Uterus (tissue), 4 donors: ENCODE results near the gene EFCC1. TPM values are rescaled to one million over a fixed set of nuclear protein-coding genes. Genes with fewer than 3 reads are reported as not detected.

Experiments used
- DNase-seq, 2 donors: peaks; one replicate each; pipeline ENCODE4 v3.0.0-alpha.2; 2019 to 2020
- H3K27ac ChIP-seq, 2 donors: fragments of 200-600 bp; sonication (generic); 1 replicate in 1 of 2; 2 replicates in 1 of 2; pipeline ENCODE4 v1.5.1; 2016 to 2018
- H3K27me3 ChIP-seq, 2 donors: fragments of 200-600 bp; sonication (generic); one replicate each; pipeline ENCODE4 v1.5.1; 2018 to 2019; ENCODE audit warnings: control low read depth in 1 of 2
- H3K36me3 ChIP-seq, 2 donors: fragments of 200-600 bp; sonication (generic); one replicate each; pipeline ENCODE4 v1.5.1; 2019; ENCODE audit warnings: control low read depth in 1 of 2
- H3K4me1 ChIP-seq, 2 donors: fragments of 200-600 bp; sonication (generic); one replicate each; pipeline ENCODE4 v1.5.1; 2018 to 2019; ENCODE audit warnings: control low read depth in 1 of 2
- H3K4me3 ChIP-seq, 2 donors: fragments of 200-600 bp; sonication (generic); 1 replicate in 1 of 2; 2 replicates in 1 of 2; pipeline ENCODE4 v1.5.1; 2018 to 2019; ENCODE audit warnings: mild to moderate bottlenecking in 1 of 2
- H3K9me3 ChIP-seq, 2 donors: fragments of 200-600 bp; sonication (generic); one replicate each; pipeline ENCODE4 v1.5.1; 2019; ENCODE audit warnings: control low read depth in 1 of 2
- POLR2A ChIP-seq, 2 donors: fragments of 450-650 bp; IDR thresholded peaks; one replicate each; pipeline ENCODE4 v1.6.1; 2016; ENCODE audit warnings: antibody characterized with exemption in 2 of 2, mild to moderate bottlenecking in 1 of 2, moderate library complexity in 1 of 2
- intact Hi-C: fragments of 100-400 bp; cut with DNase I; formaldehyde crosslinking; loops from one replicate; pipeline ENCODE4 v1.15.1; 2023; ENCODE audit warnings: low total_unique reads
- total RNA-seq, 4 donors: library from RNA; depleted of rRNA in 3 of 4; stranded (reverse); fragments of >200 nt in 3 of 4; gene quantifications; one replicate each; pipeline versions ENCODE4 v1.1.0 to v1.2.4, GENCODE V29; 2014 to 2023
- TF ChIP-seq, protein P1 (sequence below), 4 experiments: fragments of 200-600 bp in 2 of 4; fragments of 450-650 bp in 2 of 4; sonication (generic) in 2 of 4; IDR thresholded peaks; one replicate each; pipeline ENCODE4 v1.5.1; 2016 to 2019; ENCODE audit warnings: antibody characterized with exemption in 4 of 4, mild to moderate bottlenecking in 2 of 4, moderate library complexity in 1 of 4
- donor health status: DM: yes; HTN: yes; CAD: no.

EFCC1 gene
- total RNA-seq, 4 donors from 2014 or later = 1.2 to 9.2 (median 4.5) TPM

DNA sequence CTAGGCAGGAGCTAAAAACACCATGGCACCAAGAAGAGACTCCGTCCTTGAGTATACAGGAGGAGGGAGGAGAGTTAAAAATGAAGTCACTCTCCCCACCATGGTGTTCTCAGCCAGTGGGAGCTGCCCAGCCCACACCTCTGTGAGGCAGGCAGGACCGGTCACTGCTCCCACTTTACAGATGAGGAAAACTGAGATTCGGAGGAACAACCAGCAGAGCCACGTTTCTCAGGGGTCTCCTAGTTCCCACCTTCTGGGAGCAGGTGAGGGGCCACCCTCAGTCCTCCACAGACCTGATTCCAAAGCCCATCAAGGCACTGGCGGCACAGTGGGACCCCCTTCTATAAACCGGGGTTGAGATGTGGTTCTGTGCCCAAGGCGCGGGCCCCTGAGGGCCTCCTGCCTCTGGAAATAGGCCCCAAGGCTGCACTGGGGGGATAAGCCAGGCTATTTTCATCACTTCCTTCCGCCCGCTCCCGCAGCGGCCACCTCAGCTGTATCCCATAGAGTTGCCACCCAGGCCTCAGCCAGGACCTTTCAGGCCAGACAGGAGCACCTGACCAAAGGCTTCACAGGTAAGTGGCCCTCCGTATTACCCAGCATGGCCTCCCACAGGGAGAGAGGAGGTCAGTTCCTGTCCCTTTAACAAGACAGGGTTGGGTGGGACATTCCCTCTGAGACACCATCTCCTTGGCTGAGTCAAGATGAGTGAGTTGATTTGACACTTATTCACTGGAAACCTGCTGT is 59.3 kb downstream of the EFCC1 start, which contains the start of gene GP9:
GP9 (plus strand) TSS at position 504 of the 747 bp plus-strand sequence. CDS start 961 bp downstream, outside the sequence.
- no peaks in the 10 kb centered on the region for H3K9me3 ChIP-seq
- H3K4me1 ChIP-seq = no peaks in the 10 kb centered on the region
- H3K27me3 ChIP-seq = no peaks in the 10 kb centered on the region
- intact Hi-C loops = no loop called here
- no peaks in the 10 kb centered on the region for H3K36me3 ChIP-seq
- DNase-seq = no peak
- H3K27ac ChIP-seq = peak within 1 kb of the TSS in 1 of 2 donors; percentile 25
- TF ChIP-seq POLR2A (IDR thresholded peaks at IDR 0.05) = no peak
- TF ChIP-seq, protein P1, sequence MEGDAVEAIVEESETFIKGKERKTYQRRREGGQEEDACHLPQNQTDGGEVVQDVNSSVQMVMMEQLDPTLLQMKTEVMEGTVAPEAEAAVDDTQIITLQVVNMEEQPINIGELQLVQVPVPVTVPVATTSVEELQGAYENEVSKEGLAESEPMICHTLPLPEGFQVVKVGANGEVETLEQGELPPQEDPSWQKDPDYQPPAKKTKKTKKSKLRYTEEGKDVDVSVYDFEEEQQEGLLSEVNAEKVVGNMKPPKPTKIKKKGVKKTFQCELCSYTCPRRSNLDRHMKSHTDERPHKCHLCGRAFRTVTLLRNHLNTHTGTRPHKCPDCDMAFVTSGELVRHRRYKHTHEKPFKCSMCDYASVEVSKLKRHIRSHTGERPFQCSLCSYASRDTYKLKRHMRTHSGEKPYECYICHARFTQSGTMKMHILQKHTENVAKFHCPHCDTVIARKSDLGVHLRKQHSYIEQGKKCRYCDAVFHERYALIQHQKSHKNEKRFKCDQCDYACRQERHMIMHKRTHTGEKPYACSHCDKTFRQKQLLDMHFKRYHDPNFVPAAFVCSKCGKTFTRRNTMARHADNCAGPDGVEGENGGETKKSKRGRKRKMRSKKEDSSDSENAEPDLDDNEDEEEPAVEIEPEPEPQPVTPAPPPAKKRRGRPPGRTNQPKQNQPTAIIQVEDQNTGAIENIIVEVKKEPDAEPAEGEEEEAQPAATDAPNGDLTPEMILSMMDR (IDR thresholded peaks at IDR 0.05) = no peak
- H3K4me3 ChIP-seq = no peak within 1 kb of the TSS

DNA sequence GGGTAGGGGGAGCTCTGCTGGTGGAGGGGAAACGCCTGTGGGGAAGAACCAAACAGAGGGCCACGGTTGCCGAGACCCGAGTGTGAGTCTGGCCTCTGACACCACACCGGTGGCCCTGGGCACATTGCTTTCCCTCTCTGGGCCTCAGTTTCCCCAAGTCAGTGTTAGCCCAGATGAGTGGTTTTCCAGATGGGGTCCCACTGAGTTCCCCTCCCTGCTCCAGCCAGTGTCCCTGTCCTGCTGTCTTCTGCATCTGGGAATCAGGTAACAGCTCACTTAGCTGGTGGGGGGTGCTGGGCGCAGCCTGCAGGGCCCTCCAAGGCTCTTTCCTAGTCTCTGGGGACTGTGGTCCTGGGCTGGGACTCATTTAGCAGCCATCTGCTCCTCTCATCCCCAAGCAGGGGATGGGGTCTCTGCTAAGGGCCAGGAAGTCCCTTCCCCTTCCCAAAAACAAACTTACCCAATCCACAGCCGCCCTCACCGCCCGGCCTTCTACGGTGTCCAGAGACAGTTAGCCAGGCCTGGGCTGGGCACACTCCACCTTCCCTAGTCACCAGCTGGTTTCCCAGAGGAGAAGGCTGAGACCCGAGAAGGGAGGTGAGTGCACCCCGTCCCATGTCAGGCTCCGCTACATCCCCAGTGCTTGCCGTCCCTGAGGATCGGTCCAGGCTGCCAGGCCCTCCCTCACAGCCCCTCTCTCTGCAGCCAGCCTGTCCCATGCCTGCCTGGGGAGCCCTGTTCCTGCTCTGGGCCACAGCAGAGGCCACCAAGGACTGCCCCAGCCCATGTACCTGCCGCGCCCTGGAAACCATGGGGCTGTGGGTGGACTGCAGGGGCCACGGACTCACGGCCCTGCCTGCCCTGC is 60.2 kb downstream of the EFCC1 start:
- intact Hi-C loops = no loop called here
- no peak for TF ChIP-seq POLR2A (IDR thresholded peaks at IDR 0.05)
- TF ChIP-seq, protein P1 (IDR thresholded peaks at IDR 0.05) = no peak
- no peak overlapping the region for H3K27ac ChIP-seq
- H3K27me3 ChIP-seq = no peaks in the 10 kb centered on the region
- H3K4me1 ChIP-seq = no peaks in the 10 kb centered on the region
- no peaks in the 10 kb centered on the region for H3K9me3 ChIP-seq
- no peak overlapping the region for H3K4me3 ChIP-seq
- no peak for DNase-seq
- no peaks in the 10 kb centered on the region for H3K36me3 ChIP-seq

DNA sequence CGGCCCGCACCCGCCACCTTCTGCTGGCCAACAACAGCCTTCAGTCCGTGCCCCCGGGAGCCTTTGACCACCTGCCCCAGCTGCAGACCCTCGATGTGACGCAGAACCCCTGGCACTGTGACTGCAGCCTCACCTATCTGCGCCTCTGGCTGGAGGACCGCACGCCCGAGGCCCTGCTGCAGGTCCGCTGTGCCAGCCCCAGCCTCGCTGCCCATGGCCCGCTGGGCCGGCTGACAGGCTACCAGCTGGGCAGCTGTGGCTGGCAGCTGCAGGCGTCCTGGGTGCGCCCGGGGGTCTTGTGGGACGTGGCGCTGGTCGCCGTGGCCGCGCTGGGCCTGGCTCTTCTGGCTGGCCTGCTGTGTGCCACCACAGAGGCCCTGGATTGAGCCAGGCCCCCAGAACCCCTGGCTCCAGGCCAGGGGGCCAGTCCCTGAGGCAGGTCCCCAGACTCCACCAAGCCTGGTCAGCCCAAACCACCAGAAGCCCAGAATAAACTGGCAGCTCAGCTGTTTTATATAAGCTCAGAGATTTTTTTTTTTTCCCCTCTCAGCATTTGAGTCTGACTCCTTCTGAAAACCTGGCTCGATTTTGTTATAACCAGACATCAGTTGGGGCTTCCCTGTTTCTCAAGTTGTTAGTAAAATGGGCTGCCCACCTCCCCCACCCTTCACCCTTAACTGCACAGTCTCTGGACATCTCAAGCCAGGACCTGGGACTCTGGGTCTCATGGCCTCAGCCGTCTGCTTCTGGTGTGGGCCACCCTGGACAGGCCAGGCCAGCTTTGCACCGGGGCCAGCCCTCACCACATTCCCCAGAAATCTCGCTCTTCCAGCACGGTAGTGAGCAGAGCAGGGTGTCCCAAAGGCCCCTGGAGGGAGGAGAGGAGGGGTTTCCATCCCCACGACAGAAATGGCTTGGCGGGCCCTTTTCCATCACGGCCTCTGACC is 61.1 kb downstream of the EFCC1 start:
- Histone ChIP-seq H3K4me3 (no peak overlapping the region), H3K36me3 (no peaks in the 10 kb centered on the region), H3K4me1 (no peaks in the 10 kb centered on the region), H3K27me3 (no peaks in the 10 kb centered on the region), H3K27ac (no peak overlapping the region), H3K9me3 (no peaks in the 10 kb centered on the region)
- DNase-seq = no peak
- intact Hi-C loops = no loop called here
- no peak for TF ChIP-seq POLR2A (IDR thresholded peaks at IDR 0.05)
- TF ChIP-seq, protein P1 (IDR thresholded peaks at IDR 0.05) = no peak

DNA sequence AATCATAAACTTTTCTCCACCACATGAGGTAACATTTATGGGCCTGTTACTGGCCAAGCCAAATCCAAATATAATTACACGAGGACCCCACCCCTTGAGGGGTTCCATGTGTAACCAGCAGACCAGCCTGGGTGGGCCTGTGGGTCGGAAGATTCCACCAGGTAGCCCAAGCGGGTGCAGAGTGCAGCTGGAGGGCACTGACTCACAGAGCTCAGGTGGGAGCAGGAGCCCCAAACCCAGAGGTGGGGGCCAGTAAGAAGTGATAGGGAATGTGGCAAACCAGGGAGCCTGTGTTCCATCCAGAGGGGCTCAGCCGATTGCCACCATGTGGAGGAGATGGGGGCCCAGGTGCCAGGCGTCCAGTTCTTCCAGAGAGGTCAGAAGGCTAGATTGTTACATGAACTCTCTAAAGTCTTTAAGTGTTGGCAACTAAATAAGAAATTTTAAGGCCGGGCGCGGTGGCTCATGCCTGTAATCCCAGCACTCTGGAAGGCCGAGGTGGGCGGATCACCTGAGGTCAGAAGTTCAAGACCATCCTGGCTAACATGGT is 62.1 kb downstream of the EFCC1 start:
- DNase-seq = no peak
- Histone ChIP-seq H3K9me3 (no peaks in the 10 kb centered on the region), H3K27ac (no peak overlapping the region), H3K4me3 (no peak overlapping the region), H3K36me3 (no peaks in the 10 kb centered on the region), H3K4me1 (no peaks in the 10 kb centered on the region), H3K27me3 (no peaks in the 10 kb centered on the region)
- intact Hi-C loops = no loop called here
- no peak for TF ChIP-seq POLR2A (IDR thresholded peaks at IDR 0.05)
- TF ChIP-seq, protein P1 (IDR thresholded peaks at IDR 0.05) = no peak
